Fibroblast of skin of left biceps (primary cell): ENCODE results near the gene OR4C12.
"Not testable (repeated sequence)": the region's sequence is repeated elsewhere in the genome, so short reads cannot be mapped to it uniquely, and the experiment has no call there.

Experiments used
- DNase-seq, 2 experiments: peaks; one replicate each; pipeline ENCODE4 v3.0.0-alpha.2; 2013; ENCODE audit warnings: low read depth in 2 of 2

OR4C12 gene

DNA sequence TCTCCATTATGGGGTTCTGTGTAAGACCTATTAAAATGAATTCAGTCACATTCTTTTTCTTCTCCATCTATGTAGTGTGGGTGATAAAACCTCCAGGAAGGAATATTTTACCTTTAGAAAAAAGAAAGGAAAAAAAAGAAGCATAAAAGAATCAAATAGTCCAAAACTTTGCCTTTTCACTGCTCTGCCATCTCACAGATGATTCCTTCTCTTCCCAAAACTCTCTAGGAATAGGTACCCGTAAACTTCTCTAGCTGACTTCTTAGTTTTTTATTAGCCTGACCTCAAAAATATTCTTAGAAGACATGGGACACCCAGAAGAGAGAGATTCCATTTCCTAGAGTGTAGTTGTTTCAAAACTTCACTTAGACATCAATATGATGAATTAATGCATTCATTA is at the start of gene OR4C12:
OR4C12 (minus strand) TSS at position 101 of the 400 bp plus-strand sequence; CDS start at position 67, 34 bp downstream.
- DNase-seq = not testable (repeated sequence)

DNA sequence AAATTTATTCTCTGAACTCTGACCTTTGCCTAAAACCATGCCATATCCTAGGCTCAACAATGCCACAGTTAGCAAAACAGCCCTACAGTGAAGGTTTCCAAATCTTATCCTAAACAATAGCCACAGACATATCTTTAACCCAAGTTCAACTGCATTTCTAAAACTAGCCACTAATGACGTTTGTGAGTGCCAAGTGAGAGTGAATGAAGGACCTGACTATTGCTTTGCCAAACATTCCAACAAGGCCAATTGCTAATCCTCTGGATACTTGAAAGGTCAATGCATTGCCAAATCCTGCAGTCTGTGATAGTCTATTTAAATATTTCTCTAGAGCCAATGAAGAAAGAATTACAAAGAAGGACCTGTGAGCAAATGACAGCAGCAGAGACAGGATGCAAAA is 47.9 kb upstream of the OR4C12 start:
- no peak for DNase-seq

GRCh38 chr11:49995565-49995964 is 13.2 kb upstream of the OR4C12 start:
- no peak for DNase-seq

DNA sequence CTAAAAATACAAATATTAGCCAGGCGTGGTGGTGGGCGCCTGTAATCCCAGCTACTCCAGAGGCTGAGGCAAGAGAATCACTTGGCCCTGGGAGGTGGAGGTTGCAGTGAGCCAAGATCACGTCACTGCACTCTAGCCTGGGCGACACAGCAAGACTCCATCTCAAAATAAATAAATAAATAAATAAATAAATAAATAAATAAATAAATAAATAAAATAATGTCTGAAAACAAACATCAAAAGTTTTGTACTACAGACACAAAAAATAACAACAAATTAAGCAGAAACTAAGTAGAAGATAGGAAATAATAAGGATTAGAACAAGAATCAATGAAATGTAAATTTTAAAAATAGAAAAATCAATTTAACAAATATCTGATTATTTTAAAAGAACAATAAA is 8.9 kb downstream of the OR4C12 start:
- not testable (repeated sequence) for DNase-seq

GRCh38 chr11:49952091-49952490 is 30.2 kb downstream of the OR4C12 start, which contains the start of gene OR4C13:
Gene OR4C13 (plus strand): TSS chr11:49952391. CDS start chr11:49952423, 32 bp downstream.
- no peak for DNase-seq

GRCh38 chr11:49948701-49949100 is 33.6 kb downstream of the OR4C12 start:
- not testable (repeated sequence) for DNase-seq
